SK-N-SH (cell line): ENCODE measurements around the gene SLC9A2. TPM values are rescaled to one million over a fixed set of nuclear protein-coding genes. Genes with fewer than 3 reads are reported as not detected.

Experiments used
- CTCF ChIA-PET: fragments of 300-600, 350-600 bp; formaldehyde crosslinking; extraction: SDS; loops from one replicate; lab custom pipeline; 2021; lab: Yijun Ruan, JAX
- POLR2A ChIA-PET: fragments of 350-600 bp; sonication (Branson Sonifier 250); formaldehyde crosslinking; extraction: SDS; loops from one replicate; lab custom pipeline; 2020; ENCODE audit warnings: antibody characterized with exemption, inconsistent platforms; lab: Yijun Ruan, JAX
- DNase-seq: peaks from one replicate; pipeline ENCODE4 v3.0.0; 2012
- H2AFZ ChIP-seq: fragments of 200-600 bp; sonication (generic); 2 replicates; pipeline ENCODE4 v1.8.1; 2016; ENCODE audit warnings: antibody characterized with exemption, mild to moderate bottlenecking, low read depth
- H3F3A ChIP-seq: fragments of 200-600 bp; sonication (generic); replicated peaks from 2 replicates; pipeline ENCODE3; 2016; ENCODE audit warnings: antibody characterized with exemption, mild to moderate bottlenecking; ENCODE audit not compliant: insufficient read depth
- H3K27ac ChIP-seq, 2 experiments: fragments of 200-500 bp in 1 of 2; fragments of 200-600 bp in 1 of 2; sonication (Bioruptor generic) in 1 of 2; sonication (generic), shearing (Covaris generic) in 1 of 2; 2 replicates each; pipeline versions ENCODE4 v1.5.1 to v1.6.1; 2014 to 2016; ENCODE audit warnings: low read depth in 2 of 2, inconsistent platforms in 1 of 2, low read length in 1 of 2, mild to moderate bottlenecking in 1 of 2, mixed read lengths in 1 of 2
- H3K27me3 ChIP-seq: fragments of 200-600 bp; sonication (generic), shearing (Covaris generic); 2 replicates; pipeline ENCODE4 v1.6.1; 2016; ENCODE audit warnings: mixed run types; ENCODE audit not compliant: insufficient read depth
- H3K36me3 ChIP-seq, 2 experiments: fragments of 200-500 bp in 1 of 2; fragments of 200-600 bp in 1 of 2; sonication (Bioruptor generic) in 1 of 2; sonication (generic) in 1 of 2; replicated peaks in 1 of 2; 2 replicates each; pipeline versions ENCODE3 to v1.5.1; 2014 to 2016; ENCODE audit warnings: low read length in 1 of 2, mild to moderate bottlenecking in 1 of 2; ENCODE audit not compliant: insufficient read depth in 2 of 2, control insufficient read depth in 1 of 2
- H3K4me1 ChIP-seq, 2 experiments: fragments of 200-500 bp in 1 of 2; fragments of 200-600 bp in 1 of 2; sonication (Bioruptor generic) in 1 of 2; sonication (generic), shearing (Covaris generic) in 1 of 2; 2 replicates each; pipeline versions ENCODE4 v1.5.1 to v1.6.1; 2014 to 2016; ENCODE audit warnings: low read depth in 1 of 2, low read length in 1 of 2, mixed run types in 1 of 2; ENCODE audit not compliant: insufficient read depth in 2 of 2, control insufficient read depth in 1 of 2
- H3K4me2 ChIP-seq: fragments of 200-600 bp; sonication (generic), shearing (Covaris generic); 2 replicates; pipeline ENCODE4 v1.6.1; 2017; ENCODE audit warnings: mixed run types
- H3K4me3 ChIP-seq, 2 experiments: fragments of 200-500 bp in 1 of 2; fragments of 200-600 bp in 1 of 2; sonication (Bioruptor generic) in 1 of 2; sonication (generic), shearing (Covaris generic) in 1 of 2; 2 replicates each; pipeline versions ENCODE4 v1.5.1 to v1.8.1; 2014 to 2016; ENCODE audit warnings: low read depth in 2 of 2, inconsistent platforms in 1 of 2, low read length in 1 of 2, mild to moderate bottlenecking in 1 of 2, mixed read lengths in 1 of 2, moderate library complexity in 1 of 2
- H3K79me2 ChIP-seq: fragments of 200-600 bp; sonication (generic); 2 replicates; pipeline ENCODE4 v1.8.1; 2017; ENCODE audit warnings: mild to moderate bottlenecking; ENCODE audit not compliant: insufficient read depth
- H3K9ac ChIP-seq: fragments of 200-600 bp; sonication (generic); 2 replicates; pipeline ENCODE4 v1.6.1; 2017; ENCODE audit warnings: mixed run types
- H3K9me2 ChIP-seq: fragments of 200-600 bp; sonication (generic); 2 replicates; pipeline ENCODE4 v1.6.1; 2017; ENCODE audit warnings: mixed run types
- H3K9me3 ChIP-seq: fragments of 200-600 bp; sonication (generic); 2 replicates; pipeline ENCODE4 v1.6.1; 2017; ENCODE audit warnings: mixed run types, mild to moderate bottlenecking, moderate library complexity
- H4K20me1 ChIP-seq: fragments of 200-600 bp; sonication (generic); 2 replicates; pipeline ENCODE4 v1.6.1; 2017; ENCODE audit warnings: mild to moderate bottlenecking, mixed run types; ENCODE audit not compliant: insufficient read depth
- CTCF ChIP-seq: fragments of 200-600 bp; sonication (generic); IDR thresholded peaks from 2 replicates; pipeline ENCODE4 v1.6.1; 2017; ENCODE audit warnings: antibody characterized with exemption, mild to moderate bottlenecking, moderate library complexity
- EZH2phosphoT487 ChIP-seq: fragments of 200-600 bp; sonication (generic); IDR thresholded peaks from 2 replicates; pipeline ENCODE4 v1.6.1; 2017; ENCODE audit warnings: low read depth, mixed run types, mild to moderate bottlenecking, antibody characterized with exemption, moderate library complexity, borderline replicate concordance
- FOSL2 ChIP-seq: IDR thresholded peaks from 2 replicates; pipeline ENCODE4 v1.4.0; 2012; ENCODE audit warnings: low read depth, mild to moderate bottlenecking, moderate library complexity, borderline replicate concordance
- IRF3 ChIP-seq: fragments of 150-350 bp; IDR thresholded peaks from 2 replicates; pipeline ENCODE4 v1.6.1; 2016; ENCODE audit warnings: mild to moderate bottlenecking, low read depth, low read length
- MXI1 ChIP-seq: IDR thresholded peaks from 2 replicates; pipeline ENCODE4 v1.6.1; 2012; ENCODE audit warnings: mild to moderate bottlenecking, low read depth, low read length, improper control_type of control experiment
- RXRA ChIP-seq: IDR thresholded peaks from 2 replicates; pipeline ENCODE4 v1.4.0; 2012; ENCODE audit warnings: low read depth, mild to moderate bottlenecking, borderline replicate concordance
- TCF12 ChIP-seq: IDR thresholded peaks from 2 replicates; pipeline ENCODE4 v1.4.0; 2012
- YY1 ChIP-seq: IDR thresholded peaks from 2 replicates; pipeline ENCODE4 v1.4.0; 2012; ENCODE audit warnings: low read depth, mild to moderate bottlenecking
- WGBS: methylation state at CpG from one replicate; pipeline ENCODE4 v1.1.6; 2017; ENCODE audit warnings: low lambda C conversion rate; 5-methylcytosine and 5-hydroxymethylcytosine counted together
- polyA plus RNA-seq, 3 experiments: library from polyadenylated mRNA; depleted of rRNA; stranded (reverse); fragments of >200 nt; gene quantifications; 2 replicates each; pipeline ENCODE4 v1.2.3, GENCODE V29; 2012
- TF ChIP-seq, protein P1 (sequence below): IDR thresholded peaks from 2 replicates; pipeline ENCODE4 v1.6.1; 2012; ENCODE audit warnings: mild to moderate bottlenecking, low read depth, low read length, moderate library complexity
- TF ChIP-seq, protein P2 (sequence below): IDR thresholded peaks from 2 replicates; pipeline ENCODE4 v1.4.0; 2012; ENCODE audit warnings: low read depth, borderline replicate concordance
- TF ChIP-seq, protein P3 (sequence below): IDR thresholded peaks from 2 replicates; pipeline ENCODE4; 2012

Gene SLC9A2
- polyA plus RNA-seq, 1 of the 3 experiments (the other 2 are of a cell fraction): not detected

DNA sequence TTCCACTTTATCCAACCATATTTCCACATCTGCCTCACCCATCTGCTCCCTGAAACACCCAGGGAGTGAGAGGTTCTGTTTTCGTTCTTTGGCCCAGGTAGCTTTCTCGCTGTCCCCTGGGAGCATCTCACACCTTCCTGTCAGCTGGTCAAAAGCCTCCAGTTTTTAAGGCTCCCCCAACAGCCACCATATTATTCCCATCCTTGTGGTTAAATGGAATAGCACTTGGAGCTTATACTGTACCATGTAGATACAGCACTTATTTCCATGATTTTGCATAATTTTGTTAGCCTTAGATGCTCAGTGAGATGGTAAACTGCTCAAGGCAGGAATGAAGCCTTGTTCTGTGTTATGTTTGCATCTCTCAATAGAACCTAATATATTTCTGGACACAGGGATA, 84.0 kb downstream of the SLC9A2 start:
- TF ChIP-seq, protein P1, sequence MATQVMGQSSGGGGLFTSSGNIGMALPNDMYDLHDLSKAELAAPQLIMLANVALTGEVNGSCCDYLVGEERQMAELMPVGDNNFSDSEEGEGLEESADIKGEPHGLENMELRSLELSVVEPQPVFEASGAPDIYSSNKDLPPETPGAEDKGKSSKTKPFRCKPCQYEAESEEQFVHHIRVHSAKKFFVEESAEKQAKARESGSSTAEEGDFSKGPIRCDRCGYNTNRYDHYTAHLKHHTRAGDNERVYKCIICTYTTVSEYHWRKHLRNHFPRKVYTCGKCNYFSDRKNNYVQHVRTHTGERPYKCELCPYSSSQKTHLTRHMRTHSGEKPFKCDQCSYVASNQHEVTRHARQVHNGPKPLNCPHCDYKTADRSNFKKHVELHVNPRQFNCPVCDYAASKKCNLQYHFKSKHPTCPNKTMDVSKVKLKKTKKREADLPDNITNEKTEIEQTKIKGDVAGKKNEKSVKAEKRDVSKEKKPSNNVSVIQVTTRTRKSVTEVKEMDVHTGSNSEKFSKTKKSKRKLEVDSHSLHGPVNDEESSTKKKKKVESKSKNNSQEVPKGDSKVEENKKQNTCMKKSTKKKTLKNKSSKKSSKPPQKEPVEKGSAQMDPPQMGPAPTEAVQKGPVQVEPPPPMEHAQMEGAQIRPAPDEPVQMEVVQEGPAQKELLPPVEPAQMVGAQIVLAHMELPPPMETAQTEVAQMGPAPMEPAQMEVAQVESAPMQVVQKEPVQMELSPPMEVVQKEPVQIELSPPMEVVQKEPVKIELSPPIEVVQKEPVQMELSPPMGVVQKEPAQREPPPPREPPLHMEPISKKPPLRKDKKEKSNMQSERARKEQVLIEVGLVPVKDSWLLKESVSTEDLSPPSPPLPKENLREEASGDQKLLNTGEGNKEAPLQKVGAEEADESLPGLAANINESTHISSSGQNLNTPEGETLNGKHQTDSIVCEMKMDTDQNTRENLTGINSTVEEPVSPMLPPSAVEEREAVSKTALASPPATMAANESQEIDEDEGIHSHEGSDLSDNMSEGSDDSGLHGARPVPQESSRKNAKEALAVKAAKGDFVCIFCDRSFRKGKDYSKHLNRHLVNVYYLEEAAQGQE: no peak
- TF ChIP-seq RXRA: no peak
- TF ChIP-seq CTCF: no peak
- no peak for TF ChIP-seq FOSL2
- TF ChIP-seq MXI1: no peak
- TF ChIP-seq TCF12: no peak
- no peak for TF ChIP-seq IRF3
- TF ChIP-seq, protein P2, sequence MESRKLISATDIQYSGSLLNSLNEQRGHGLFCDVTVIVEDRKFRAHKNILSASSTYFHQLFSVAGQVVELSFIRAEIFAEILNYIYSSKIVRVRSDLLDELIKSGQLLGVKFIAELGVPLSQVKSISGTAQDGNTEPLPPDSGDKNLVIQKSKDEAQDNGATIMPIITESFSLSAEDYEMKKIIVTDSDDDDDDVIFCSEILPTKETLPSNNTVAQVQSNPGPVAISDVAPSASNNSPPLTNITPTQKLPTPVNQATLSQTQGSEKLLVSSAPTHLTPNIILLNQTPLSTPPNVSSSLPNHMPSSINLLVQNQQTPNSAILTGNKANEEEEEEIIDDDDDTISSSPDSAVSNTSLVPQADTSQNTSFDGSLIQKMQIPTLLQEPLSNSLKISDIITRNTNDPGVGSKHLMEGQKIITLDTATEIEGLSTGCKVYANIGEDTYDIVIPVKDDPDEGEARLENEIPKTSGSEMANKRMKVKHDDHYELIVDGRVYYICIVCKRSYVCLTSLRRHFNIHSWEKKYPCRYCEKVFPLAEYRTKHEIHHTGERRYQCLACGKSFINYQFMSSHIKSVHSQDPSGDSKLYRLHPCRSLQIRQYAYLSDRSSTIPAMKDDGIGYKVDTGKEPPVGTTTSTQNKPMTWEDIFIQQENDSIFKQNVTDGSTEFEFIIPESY: no peak
- TF ChIP-seq EZH2phosphoT487: no peak
- TF ChIP-seq, protein P3, sequence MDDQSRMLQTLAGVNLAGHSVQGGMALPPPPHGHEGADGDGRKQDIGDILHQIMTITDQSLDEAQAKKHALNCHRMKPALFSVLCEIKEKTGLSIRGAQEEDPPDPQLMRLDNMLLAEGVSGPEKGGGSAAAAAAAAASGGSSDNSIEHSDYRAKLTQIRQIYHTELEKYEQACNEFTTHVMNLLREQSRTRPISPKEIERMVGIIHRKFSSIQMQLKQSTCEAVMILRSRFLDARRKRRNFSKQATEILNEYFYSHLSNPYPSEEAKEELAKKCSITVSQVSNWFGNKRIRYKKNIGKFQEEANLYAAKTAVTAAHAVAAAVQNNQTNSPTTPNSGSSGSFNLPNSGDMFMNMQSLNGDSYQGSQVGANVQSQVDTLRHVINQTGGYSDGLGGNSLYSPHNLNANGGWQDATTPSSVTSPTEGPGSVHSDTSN: no peak
- TF ChIP-seq YY1: no peak
- ChIA-PET POLR2A (no interaction called here), CTCF (interaction anchor here (0.6 to 1.6 kb wide), 6 partner anchors 21 to 231 kb away, joined by 3 to 5 read pairs (median 3); no protein-coding TSS in a partner anchor)
- H3K79me2 ChIP-seq: no peaks in the 10 kb centered on the region
- H3K4me3 ChIP-seq: no peak overlapping the region
- no peaks in the 10 kb centered on the region for H3K4me1 ChIP-seq
- no peak overlapping the region for H3K27ac ChIP-seq
- 38% methylated on average over 2 of the region's 2 CpGs for WGBS
- no peaks in the 10 kb centered on the region for H3K9me3 ChIP-seq
- peaks cover 32% of the 10 kb centered on the region for H3K27me3 ChIP-seq
- no peaks in the 10 kb centered on the region for H3K36me3 ChIP-seq
- H3K9ac ChIP-seq: no peak overlapping the region
- H3K9me2 ChIP-seq: no peaks in the 10 kb centered on the region
- no peak for DNase-seq
- no peaks in the 10 kb centered on the region for H4K20me1 ChIP-seq
- no peak overlapping the region for H3K4me2 ChIP-seq
- no peaks in the 10 kb centered on the region for H3F3A ChIP-seq
- H2AFZ ChIP-seq: no peak overlapping the region
